ENCODE results near the gene BZW2. TPM values are rescaled to one million over a fixed set of nuclear protein-coding genes. Genes with fewer than 3 reads are reported as not detected.

Gene BZW2
- total and polyA plus RNA-seq, 2 of the 13 experiments (the other 11 are each of a cell fraction or from before 2014, with no cell fraction given) = 21.8 to 95.2 TPM

DNA sequence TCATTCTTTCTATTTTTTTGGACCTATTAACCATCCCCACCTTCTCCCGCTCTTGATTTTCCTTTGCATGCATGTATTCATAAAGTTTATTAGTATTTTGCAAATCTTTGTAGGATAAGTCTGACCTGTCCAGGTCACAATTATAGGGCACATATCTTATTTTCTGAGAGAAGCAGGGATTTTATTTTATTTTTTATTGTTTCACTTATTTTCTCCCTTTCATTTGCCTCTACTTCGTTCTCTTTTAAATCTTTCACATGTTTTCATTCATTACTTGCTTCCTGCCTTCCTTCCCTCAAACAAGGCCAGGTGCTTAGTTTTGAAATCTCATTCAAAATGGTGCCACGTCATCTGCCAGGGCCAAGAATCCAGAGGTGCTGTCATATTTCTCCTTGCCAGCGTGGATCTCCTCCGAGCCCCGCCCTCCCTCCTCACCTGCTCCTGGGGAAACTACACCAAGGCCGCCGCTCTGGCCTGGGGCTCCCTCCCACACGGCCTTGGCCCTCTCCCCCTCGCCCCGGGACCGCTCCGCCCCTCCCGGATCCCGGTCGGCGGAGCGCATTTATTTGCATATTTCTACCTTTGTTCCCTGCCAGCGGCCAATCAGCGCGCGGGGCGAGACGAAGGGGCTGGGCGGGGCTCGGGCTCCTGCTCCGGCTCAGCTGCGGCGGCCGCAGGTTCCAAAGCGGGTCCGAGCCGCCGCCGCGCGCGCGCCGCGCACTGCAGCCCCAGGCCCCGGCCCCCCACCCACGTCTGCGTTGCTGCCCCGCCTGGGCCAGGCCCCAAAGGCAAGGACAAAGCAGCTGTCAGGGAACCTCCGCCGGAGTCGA, 107.3 kb downstream of the BZW2 start, which contains the start of gene TSPAN13 (continued):
- TF ChIP-seq FOXK1 (CRISPR knock-in tag; IDR thresholded peaks at IDR 0.05; ENCODE audit: borderline replicate concordance, low read depth) (0 out of 2 replicates have a peak, but pooled peaks have one; percentile 9), ZNF547 (CRISPR knock-in tag; IDR thresholded peaks at IDR 0.05) (no peak), ARNT2 (CRISPR knock-in tag; IDR thresholded peaks at IDR 0.05; ENCODE audit: low read depth) (no peak), ETV5 (CRISPR knock-in tag; IDR thresholded peaks at IDR 0.05; ENCODE audit: borderline replicate concordance) (peak; percentile 18; the same call in 1 of the 2 replicates), POLR2AphosphoS5 (IDR thresholded peaks at IDR 0.05; ENCODE audit: low read depth, low read length) (no peak), RFX3 (CRISPR knock-in tag; IDR thresholded peaks at IDR 0.05) (no peak), ATF7-NPFF (CRISPR knock-in tag; IDR thresholded peaks at IDR 0.05; ENCODE audit: low read depth) (0 out of 2 replicates have a peak, but pooled peaks have one; percentile 18), RARA (CRISPR knock-in tag; IDR thresholded peaks at IDR 0.05) (peak; percentile 49; the same call in 1 of the 2 replicates), PCBP2 (optimal IDR thresholded peaks at IDR 0.05; ENCODE audit: low read depth, low read length, poor library complexity, severe bottlenecking) (no peak), SAP130 (CRISPR knock-in tag; IDR thresholded peaks at IDR 0.05; ENCODE audit: low read depth) (peak; percentile 57), ZFP41 (CRISPR knock-in tag; IDR thresholded peaks at IDR 0.05; ENCODE audit: borderline replicate concordance) (no peak), RNF2 (conservative IDR thresholded peaks at IDR 0.05; ENCODE audit: low read depth) (0 out of 2 replicates have a peak, but pooled peaks have one; percentile 32), FOXA1 (IDR thresholded peaks at IDR 0.05) (no peak), FOXA1 (CRISPR knock-in tag; IDR thresholded peaks at IDR 0.05) (no peak), ZNF563 (CRISPR knock-in tag; IDR thresholded peaks at IDR 0.05) (0 out of 2 replicates have a peak, but pooled peaks have one; percentile 28), ZNF878 (CRISPR knock-in tag; IDR thresholded peaks at IDR 0.05) (no peak), KDM1A (CRISPR knock-in tag; IDR thresholded peaks at IDR 0.05) (no peak), REXO4 (CRISPR knock-in tag; IDR thresholded peaks at IDR 0.05; ENCODE audit: borderline replicate concordance) (no peak), ZBTB42 (CRISPR knock-in tag; IDR thresholded peaks at IDR 0.05) (no peak), KLF16 (CRISPR knock-in tag; IDR thresholded peaks at IDR 0.05) (no peak), ZSCAN20 (CRISPR knock-in tag; IDR thresholded peaks at IDR 0.05; ENCODE audit: borderline replicate concordance) (no peak), ZNF605 (CRISPR knock-in tag; IDR thresholded peaks at IDR 0.05) (peak; percentile 12; the same call in 1 of the 2 replicates)
- TF ChIP-seq, protein P1, sequence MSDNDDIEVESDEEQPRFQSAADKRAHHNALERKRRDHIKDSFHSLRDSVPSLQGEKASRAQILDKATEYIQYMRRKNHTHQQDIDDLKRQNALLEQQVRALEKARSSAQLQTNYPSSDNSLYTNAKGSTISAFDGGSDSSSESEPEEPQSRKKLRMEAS (IDR thresholded peaks at IDR 0.05) = 0 out of 2 replicates have a peak, but pooled peaks have one; percentile 5
- TF ChIP-seq, protein P2, sequence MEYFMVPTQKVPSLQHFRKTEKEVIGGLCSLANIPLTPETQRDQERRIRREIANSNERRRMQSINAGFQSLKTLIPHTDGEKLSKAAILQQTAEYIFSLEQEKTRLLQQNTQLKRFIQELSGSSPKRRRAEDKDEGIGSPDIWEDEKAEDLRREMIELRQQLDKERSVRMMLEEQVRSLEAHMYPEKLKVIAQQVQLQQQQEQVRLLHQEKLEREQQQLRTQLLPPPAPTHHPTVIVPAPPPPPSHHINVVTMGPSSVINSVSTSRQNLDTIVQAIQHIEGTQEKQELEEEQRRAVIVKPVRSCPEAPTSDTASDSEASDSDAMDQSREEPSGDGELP (IDR thresholded peaks at IDR 0.05; ENCODE audit: borderline replicate concordance, low read depth) = peak; percentile 12; the same call in 1 of the 2 replicates
- TF ChIP-seq, protein P3, sequence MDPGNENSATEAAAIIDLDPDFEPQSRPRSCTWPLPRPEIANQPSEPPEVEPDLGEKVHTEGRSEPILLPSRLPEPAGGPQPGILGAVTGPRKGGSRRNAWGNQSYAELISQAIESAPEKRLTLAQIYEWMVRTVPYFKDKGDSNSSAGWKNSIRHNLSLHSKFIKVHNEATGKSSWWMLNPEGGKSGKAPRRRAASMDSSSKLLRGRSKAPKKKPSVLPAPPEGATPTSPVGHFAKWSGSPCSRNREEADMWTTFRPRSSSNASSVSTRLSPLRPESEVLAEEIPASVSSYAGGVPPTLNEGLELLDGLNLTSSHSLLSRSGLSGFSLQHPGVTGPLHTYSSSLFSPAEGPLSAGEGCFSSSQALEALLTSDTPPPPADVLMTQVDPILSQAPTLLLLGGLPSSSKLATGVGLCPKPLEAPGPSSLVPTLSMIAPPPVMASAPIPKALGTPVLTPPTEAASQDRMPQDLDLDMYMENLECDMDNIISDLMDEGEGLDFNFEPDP (CRISPR knock-in tag; conservative IDR thresholded peaks at IDR 0.05) = 0 out of 2 replicates have a peak, but pooled peaks have one; percentile 56
